Calu3 (cell line): ENCODE data around the gene KDM8. TPM values are rescaled to one million over a fixed set of nuclear protein-coding genes. Genes with fewer than 3 reads are reported as not detected.

Experiments
- BruUV-seq: library from RNA; stranded (reverse); fragments of 400-500 nt; replicated peaks from 2 replicates; lab custom pipeline; 2021; lab: Mats Ljungman, UMichigan
- CTCF ChIA-PET: fragments of 300-600 bp; sonication (Branson Sonifier 250); formaldehyde crosslinking; loops from one replicate; lab custom pipeline; 2022; ENCODE audit warnings: antibody characterized with exemption; lab: Charles Lee
- DNase-seq: peaks from one replicate; pipeline ENCODE4 v3.0.0; 2022
- H3K27ac Mint-ChIP-seq: one replicate; pipeline ENCODE4 v1.8.0; 2022; ENCODE audit warnings: mixed read lengths; ENCODE audit not compliant: unreplicated experiment
- H3K27me3 Mint-ChIP-seq: one replicate; pipeline ENCODE4 v1.8.0; 2022; ENCODE audit warnings: mixed read lengths; ENCODE audit not compliant: unreplicated experiment
- H3K36me3 Mint-ChIP-seq: one replicate; pipeline ENCODE4 v1.8.0; 2022; ENCODE audit warnings: mild to moderate bottlenecking, moderate library complexity, mixed read lengths; ENCODE audit not compliant: insufficient read depth, unreplicated experiment
- H3K4me1 Mint-ChIP-seq: one replicate; pipeline ENCODE4 v1.8.0; 2022; ENCODE audit warnings: mild to moderate bottlenecking, low read depth, mixed read lengths; ENCODE audit not compliant: unreplicated experiment
- H3K4me3 Mint-ChIP-seq: one replicate; pipeline ENCODE4 v1.8.0; 2022; ENCODE audit warnings: mild to moderate bottlenecking, low read depth, moderate library complexity, mixed read lengths; ENCODE audit not compliant: unreplicated experiment
- H3K9me3 Mint-ChIP-seq: one replicate; pipeline ENCODE4 v1.8.0; 2022; ENCODE audit warnings: low read depth, mixed read lengths; ENCODE audit not compliant: unreplicated experiment
- intact Hi-C: fragments of 100-400 bp; cut with micrococcal nuclease; formaldehyde crosslinking; loops from one replicate; pipeline ENCODE4 v1.10.0; 2022; ENCODE audit not compliant: unreplicated experiment
- total RNA-seq: library from RNA; stranded (reverse); gene quantifications from 2 replicates; pipeline ENCODE4 v1.2.3, GENCODE V29; 2022
- TF ChIP-seq, protein P1 (sequence below): fragments of 200-600 bp; IDR thresholded peaks from one replicate; pipeline ENCODE4 v1.8.0; 2022; ENCODE audit warnings: antibody characterized with exemption; ENCODE audit not compliant: unreplicated experiment

The KDM8 gene
- total RNA-seq, 1 experiment from 2014 or later, result 8.4 TPM

DNA sequence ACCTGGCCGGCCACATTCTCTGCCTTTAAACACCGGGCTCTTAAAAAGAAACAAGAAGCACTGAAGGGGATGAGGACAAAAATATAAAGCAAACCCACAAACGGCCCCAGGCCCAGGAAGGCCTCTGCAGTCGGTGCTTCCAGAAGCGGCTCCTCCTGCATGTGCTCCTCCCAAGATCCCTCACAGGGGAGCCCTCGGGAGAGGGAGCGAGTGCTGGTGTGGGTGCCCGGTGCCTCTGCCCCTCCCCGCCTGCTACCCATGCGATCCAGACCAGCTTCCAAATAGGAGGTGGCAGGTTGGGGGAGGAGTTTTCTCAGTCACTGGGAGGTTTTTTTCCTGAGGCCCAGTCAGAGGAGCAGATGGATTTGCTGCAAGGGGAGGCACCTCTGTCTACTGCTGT, 15.8 kb downstream of the KDM8 start:
- no peaks in the 10 kb centered on the region for H3K9me3 Mint-ChIP-seq
- H3K27ac Mint-ChIP-seq, result no peak overlapping the region
- no peak overlapping the region for H3K4me3 Mint-ChIP-seq
- H3K36me3 Mint-ChIP-seq, result peaks cover 8% of the 10 kb centered on the region
- no peak for DNase-seq
- no TSS peak for BruUV-seq
- H3K27me3 Mint-ChIP-seq, result no peaks in the 10 kb centered on the region
- intact Hi-C loops, result no loop called here
- TF ChIP-seq, protein P1, sequence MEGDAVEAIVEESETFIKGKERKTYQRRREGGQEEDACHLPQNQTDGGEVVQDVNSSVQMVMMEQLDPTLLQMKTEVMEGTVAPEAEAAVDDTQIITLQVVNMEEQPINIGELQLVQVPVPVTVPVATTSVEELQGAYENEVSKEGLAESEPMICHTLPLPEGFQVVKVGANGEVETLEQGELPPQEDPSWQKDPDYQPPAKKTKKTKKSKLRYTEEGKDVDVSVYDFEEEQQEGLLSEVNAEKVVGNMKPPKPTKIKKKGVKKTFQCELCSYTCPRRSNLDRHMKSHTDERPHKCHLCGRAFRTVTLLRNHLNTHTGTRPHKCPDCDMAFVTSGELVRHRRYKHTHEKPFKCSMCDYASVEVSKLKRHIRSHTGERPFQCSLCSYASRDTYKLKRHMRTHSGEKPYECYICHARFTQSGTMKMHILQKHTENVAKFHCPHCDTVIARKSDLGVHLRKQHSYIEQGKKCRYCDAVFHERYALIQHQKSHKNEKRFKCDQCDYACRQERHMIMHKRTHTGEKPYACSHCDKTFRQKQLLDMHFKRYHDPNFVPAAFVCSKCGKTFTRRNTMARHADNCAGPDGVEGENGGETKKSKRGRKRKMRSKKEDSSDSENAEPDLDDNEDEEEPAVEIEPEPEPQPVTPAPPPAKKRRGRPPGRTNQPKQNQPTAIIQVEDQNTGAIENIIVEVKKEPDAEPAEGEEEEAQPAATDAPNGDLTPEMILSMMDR, result no peak
- H3K4me1 Mint-ChIP-seq, result no peaks in the 10 kb centered on the region
- CTCF ChIA-PET, result no interaction called here

DNA sequence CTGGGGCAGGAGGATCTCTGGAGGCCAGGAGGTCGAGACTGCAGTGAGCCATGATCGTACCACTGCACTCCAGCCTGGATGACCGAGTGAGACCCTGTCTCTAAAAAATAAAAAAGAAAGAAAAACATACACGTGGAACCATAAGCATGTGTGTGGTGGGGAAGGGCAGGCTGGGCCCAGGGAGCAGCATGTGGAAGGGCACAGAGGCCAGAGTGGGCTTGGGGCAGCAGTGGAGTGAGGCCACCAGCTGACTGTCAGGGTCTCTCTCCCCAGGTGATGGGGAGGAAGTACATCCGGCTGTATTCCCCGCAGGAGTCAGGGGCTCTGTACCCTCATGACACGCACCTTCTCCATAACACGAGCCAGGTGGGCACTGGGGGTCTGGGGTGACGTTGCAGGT, 16.8 kb downstream of the KDM8 start:
- H3K36me3 Mint-ChIP-seq, result peaks cover 15% of the 10 kb centered on the region
- H3K27me3 Mint-ChIP-seq, result no peaks in the 10 kb centered on the region
- H3K4me3 Mint-ChIP-seq, result no peak overlapping the region
- intact Hi-C loops, result no loop called here
- CTCF ChIA-PET, result no interaction called here
- H3K27ac Mint-ChIP-seq, result no peak overlapping the region
- no peak for DNase-seq
- H3K9me3 Mint-ChIP-seq, result no peaks in the 10 kb centered on the region
- BruUV-seq, result no TSS peak
- TF ChIP-seq, protein P1, result no peak
- H3K4me1 Mint-ChIP-seq, result no peaks in the 10 kb centered on the region

DNA sequence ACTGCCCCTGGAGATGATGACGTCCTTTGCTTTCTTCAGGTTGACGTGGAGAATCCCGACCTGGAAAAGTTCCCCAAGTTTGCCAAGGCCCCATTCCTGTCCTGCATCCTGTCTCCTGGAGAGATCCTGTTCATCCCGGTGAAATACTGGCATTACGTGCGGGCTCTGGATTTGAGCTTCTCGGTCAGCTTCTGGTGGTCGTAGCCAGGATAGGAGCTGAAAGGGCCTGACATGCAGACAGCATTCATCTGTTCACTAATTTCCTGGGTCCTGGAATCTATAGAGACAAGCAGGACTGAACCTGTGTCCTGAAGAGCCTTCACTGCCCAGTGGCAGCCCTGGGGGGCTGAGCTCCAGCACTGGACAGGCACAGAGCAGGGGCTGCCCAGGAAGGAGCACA, 17.2 kb downstream of the KDM8 start:
- TF ChIP-seq, protein P1, result no peak
- CTCF ChIA-PET, result no interaction called here
- no peak overlapping the region for H3K27ac Mint-ChIP-seq
- no TSS peak for BruUV-seq
- intact Hi-C loops, result no loop called here
- no peak for DNase-seq
- no peaks in the 10 kb centered on the region for H3K27me3 Mint-ChIP-seq
- no peaks in the 10 kb centered on the region for H3K9me3 Mint-ChIP-seq
- H3K36me3 Mint-ChIP-seq, result peaks cover 15% of the 10 kb centered on the region
- H3K4me1 Mint-ChIP-seq, result no peaks in the 10 kb centered on the region
- H3K4me3 Mint-ChIP-seq, result no peak overlapping the region

DNA sequence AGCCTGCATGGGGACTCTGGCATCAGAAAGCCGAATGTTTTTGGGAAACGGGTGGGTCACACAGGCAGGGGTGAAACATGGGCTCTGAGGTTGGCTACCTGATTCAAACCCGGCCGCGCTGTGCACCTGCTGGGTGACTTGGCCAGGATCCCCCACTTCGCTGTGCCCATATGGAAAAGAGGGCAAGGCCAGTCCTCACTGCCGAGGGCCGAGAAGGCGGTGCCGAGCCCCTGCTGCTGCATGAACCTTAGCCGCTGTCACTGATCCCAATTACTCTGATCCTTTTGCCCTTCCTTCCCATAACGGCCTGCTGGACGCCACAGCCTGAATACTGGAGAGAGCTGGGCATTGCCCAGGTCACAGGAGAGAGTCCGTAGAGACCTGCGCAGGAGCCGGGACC, 17.7 kb downstream of the KDM8 start:
- H3K27ac Mint-ChIP-seq, result no peak overlapping the region
- CTCF ChIA-PET, result no interaction called here
- intact Hi-C loops, result no loop called here
- no TSS peak for BruUV-seq
- H3K4me3 Mint-ChIP-seq, result no peak overlapping the region
- peaks cover 15% of the 10 kb centered on the region for H3K36me3 Mint-ChIP-seq
- TF ChIP-seq, protein P1, result no peak
- no peaks in the 10 kb centered on the region for H3K9me3 Mint-ChIP-seq
- no peaks in the 10 kb centered on the region for H3K27me3 Mint-ChIP-seq
- H3K4me1 Mint-ChIP-seq, result no peaks in the 10 kb centered on the region
- no peak for DNase-seq
